22Rv1 (cell line): ENCODE measurements around the gene FHIP1B.

ENCODE experiments used
- H3K27ac ChIP-seq: fragments of 450-650 bp; 2 replicates; pipeline ENCODE4 v1.5.1; 2017
- CTCF ChIP-seq: fragments of 450-650 bp; IDR thresholded peaks from 2 replicates; pipeline ENCODE4 v1.5.1; 2017; ENCODE audit warnings: mild to moderate bottlenecking
- ZFX ChIP-seq: fragments of 450-650 bp; IDR thresholded peaks from 2 replicates; pipeline ENCODE4 v1.6.1; 2017; ENCODE audit warnings: antibody characterized with exemption, borderline replicate concordance

Gene FHIP1B

DNA sequence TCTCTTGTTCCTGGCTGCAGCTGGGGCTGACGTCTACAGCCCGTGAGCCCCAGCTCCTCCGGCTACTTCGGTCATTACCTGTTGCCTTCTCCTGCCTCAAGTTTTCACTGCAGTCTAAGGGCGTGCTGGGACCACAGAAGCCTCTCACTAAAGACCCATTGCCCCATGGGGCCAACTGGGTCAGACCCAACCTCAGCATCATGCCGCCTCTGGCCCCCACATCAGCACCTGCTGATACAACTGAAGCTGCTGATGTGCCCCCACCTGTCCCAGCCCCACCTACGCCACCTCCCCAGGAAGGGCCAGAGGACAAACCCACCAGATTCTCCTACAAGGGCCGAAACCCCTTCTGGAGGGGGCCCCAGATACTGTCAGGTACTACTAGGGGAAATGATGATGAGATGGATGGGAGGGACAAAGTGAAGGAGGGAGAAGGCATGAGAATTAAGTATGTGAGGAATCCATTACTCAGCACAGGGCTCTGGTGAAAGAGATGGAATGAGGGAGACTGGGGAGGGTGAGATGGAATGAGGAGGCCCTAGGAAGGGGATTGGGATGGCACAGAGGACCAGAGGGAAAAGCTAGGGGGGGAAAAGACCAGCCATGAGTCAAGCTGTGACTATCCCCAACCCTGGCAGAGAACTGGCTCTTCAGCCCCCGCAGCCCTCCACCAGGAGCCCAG, 24.0 kb downstream of the FHIP1B start:
- no peak overlapping the region for H3K27ac ChIP-seq
- TF ChIP-seq ZFX (no peak), CTCF (no peak)

GRCh38 chr11:6209801-6210200, 24.6 kb downstream of the FHIP1B start:
- no peak overlapping the region for H3K27ac ChIP-seq
- TF ChIP-seq ZFX, result no peak
- TF ChIP-seq CTCF, result no peak

DNA sequence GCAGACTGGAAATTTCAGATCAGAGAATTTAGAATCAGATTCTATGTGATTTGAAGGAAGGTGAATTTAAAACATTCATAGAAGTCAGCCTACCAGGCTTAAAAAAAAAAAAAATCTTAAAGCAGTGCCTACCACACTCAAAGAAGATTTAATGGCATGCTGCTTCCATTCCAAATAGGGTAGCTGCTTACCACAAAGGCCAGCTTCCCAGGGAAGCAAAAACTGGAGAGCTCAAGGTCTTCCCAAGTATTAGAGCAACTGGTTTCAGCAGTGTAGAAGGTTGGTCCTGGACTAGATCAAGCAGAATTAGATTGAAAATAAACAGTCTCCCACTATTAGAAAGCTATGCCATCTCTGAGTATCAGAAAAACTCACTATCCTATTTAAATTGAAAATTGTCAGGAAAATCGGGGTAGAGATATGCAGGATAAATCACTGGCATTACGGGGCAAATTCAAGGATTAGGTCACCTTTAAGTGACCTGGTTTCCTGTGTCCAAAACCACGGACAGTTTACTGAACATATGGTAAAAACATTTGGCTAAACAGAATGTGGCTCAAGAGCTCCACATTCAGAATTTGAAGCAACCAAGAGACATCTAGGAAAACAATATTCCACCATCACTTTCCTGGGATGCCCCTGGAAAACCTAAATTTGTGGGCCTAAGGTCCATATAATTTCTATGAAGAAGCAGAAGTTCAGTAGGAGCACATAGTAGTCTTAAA, 27.8 kb downstream of the FHIP1B start:
- H3K27ac ChIP-seq, result no peak overlapping the region
- TF ChIP-seq CTCF, result no peak
- TF ChIP-seq ZFX, result no peak

DNA sequence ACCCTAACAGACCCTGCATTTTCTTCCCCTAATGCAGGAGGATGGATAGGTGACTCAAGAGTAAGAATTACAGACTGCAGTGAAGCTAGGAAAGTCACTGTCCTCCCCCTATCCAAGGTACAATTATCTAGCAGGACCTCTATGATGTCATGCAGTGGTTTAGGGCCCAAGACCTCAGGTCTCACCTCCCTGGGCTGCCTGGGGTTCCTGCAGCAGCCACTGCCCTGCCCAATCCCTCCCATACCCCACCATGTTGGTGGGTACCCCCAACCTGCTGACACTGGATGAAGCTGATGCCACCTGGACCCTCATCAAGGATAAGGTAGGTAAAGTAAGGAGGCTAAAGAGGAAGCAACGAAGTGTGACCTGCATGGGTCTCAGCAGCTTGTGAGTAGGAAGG, 29.1 kb downstream of the FHIP1B start, which contains the start of gene C11orf42:
TSS of gene C11orf42 (plus strand) at position 192 of the 400 bp plus-strand sequence. CDS start at position 251, 59 bp downstream.
- no peak for TF ChIP-seq ZFX

GRCh38 chr11:6204706-6205105, 29.7 kb downstream of the FHIP1B start:
- TF ChIP-seq ZFX (no peak), CTCF (no peak)
- no peak overlapping the region for H3K27ac ChIP-seq

More for the DNA sequence above, 29.1 kb downstream of the FHIP1B start, which contains the start of gene C11orf42:
- H3K27ac ChIP-seq, result no peak within 1 kb of the TSS

GRCh38 chr11:6203327-6203726, 31.1 kb downstream of the FHIP1B start:
- H3K27ac ChIP-seq, result no peak overlapping the region
- TF ChIP-seq ZFX (no peak), CTCF (no peak)

DNA sequence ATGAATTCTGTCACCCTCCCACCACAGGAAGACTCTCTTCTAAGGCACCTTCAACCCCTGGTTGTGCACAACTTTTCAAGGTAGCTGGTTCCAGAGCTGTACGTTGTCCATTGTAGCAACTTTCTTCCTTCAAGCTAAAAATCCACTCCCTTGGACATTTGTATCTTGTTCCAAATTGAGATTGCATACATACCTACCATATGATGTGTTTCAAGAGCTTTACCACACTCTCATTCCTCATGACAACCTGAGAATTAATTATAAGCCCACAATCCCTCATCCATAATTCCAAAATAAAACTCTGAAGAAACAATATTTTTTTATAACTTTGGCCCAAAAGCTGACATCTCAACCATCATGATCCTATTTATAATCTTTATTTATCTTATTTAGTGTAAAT, 32.4 kb downstream of the FHIP1B start:
- H3K27ac ChIP-seq, result no peak overlapping the region
- TF ChIP-seq CTCF, result no peak
- TF ChIP-seq ZFX, result no peak
